Cardiac fibroblast (primary cell): ENCODE measurements around the gene RPIA.
"Not testable (repeated sequence)": the region's sequence is repeated elsewhere in the genome, so short reads cannot be mapped to it uniquely, and the experiment has no call there.

Experiments used
- DNase-seq, 2 donors: peaks; one replicate each; pipeline versions ENCODE4 v3.0.0 to v3.0.0-alpha.2; 2010; ENCODE audit warnings: low read depth in 2 of 2
- H3K4me3 ChIP-seq, 2 donors: replicated peaks in 1 of 2; 1 replicate in 1 of 2; 2 replicates in 1 of 2; pipeline ENCODE4 v1.5.1; 2011; ENCODE audit warnings: low read depth in 2 of 2, low read length in 2 of 2, mild to moderate bottlenecking in 2 of 2, moderate library complexity in 1 of 2
- CTCF ChIP-seq: IDR thresholded peaks from one replicate; pipeline ENCODE4 v1.5.1; 2011; ENCODE audit warnings: low read depth, mild to moderate bottlenecking, low read length, inconsistent platforms

The RPIA gene

DNA sequence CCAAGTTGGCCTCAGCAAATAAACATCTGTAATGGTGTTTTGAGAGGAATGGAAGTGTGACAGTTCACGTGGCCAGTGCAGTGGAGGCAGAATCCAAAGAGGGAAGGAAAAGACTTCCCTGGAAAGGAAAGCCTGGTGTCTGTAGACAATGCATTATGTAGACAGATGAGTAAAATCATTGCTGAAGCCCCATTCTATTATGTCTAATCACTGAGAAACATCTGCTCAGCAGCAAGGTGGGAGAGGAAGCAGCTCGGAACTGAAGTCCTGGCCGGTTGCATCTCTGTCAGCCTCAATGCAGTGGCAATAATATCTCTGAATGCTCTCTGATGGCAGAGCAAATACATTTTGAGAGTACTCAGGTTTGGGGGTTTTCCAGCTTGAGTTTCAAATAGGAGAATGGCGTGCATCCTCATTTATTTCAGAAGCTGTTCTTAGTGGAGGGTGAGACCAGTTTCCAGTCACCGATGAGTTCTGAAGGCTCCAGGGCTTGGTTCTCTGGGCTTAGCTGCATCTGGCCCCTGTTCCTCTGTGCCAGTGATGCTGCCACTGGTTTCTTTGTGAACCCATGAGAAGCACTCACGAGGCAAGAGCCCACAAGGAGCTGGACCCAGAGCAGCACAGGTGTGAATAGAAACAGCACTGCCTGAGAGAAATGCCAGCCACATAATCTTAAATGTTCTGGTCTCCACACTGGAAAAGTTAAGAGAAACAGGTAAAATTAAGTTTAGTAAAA lies 63.3 kb downstream of the RPIA start:
- H3K4me3 ChIP-seq: no peak overlapping the region
- no peak for TF ChIP-seq CTCF
- no peak for DNase-seq

- no peak for TF ChIP-seq CTCF
- no peak for DNase-seq
- no peak overlapping the region for H3K4me3 ChIP-seq
These were observed 64.4 kb downstream of the RPIA start for GRCh38 chr2:88755836-88756235.

DNA sequence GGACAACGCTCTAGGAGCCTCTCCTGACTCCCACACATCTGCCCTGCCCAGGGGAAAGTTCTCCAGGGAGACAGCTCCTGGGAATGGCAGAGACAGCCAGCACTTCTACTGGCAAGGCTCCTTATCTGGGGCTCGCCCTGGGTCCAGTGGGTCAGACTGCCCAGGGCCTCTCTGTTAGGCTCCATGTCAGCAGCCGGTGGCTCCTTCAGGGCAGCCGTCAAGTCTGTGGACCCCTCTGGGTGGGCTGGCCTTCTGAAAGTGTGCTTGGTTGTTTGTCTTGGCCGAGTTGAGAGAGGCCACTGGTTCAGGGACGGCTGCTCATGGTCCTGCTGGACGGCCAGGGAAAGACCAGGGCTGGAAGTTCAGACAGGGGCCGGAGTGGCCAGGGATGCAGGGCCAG lies 65.6 kb downstream of the RPIA start:
- DNase-seq: no peak

DNA sequence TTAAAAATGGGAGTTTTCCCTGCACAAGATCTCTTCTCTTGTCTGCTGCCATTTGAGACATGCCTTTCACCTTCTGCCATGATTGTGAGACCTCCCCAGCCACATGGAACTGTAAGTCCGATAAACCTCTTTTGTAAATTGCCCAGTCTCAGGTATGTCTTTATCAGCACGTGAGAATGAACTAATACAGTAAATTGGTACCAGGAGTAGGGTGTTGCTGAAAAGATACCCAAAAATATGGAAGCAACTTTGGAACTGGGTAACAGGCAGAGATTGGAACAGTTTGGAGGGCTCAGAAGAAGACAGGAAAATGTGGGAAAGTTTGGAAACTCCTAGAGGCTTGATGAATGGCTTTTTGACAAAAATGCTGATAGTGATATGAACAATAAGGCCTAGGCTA lies 67.2 kb downstream of the RPIA start:
- DNase-seq, H3K4me3 ChIP-seq: not testable (repeated sequence)

More for the DNA sequence above, 65.6 kb downstream of the RPIA start:
- no peak for TF ChIP-seq CTCF
- H3K4me3 ChIP-seq: no peak overlapping the region

- TF ChIP-seq CTCF: no peak
- H3K4me3 ChIP-seq: no peak overlapping the region
- DNase-seq: no peak
These were observed 69.5 kb downstream of the RPIA start for GRCh38 chr2:88760819-88761598.

- no peak for TF ChIP-seq CTCF
- no peak overlapping the region for H3K4me3 ChIP-seq
- no peak for DNase-seq
These were observed 72.8 kb downstream of the RPIA start for GRCh38 chr2:88764141-88764849.

DNA sequence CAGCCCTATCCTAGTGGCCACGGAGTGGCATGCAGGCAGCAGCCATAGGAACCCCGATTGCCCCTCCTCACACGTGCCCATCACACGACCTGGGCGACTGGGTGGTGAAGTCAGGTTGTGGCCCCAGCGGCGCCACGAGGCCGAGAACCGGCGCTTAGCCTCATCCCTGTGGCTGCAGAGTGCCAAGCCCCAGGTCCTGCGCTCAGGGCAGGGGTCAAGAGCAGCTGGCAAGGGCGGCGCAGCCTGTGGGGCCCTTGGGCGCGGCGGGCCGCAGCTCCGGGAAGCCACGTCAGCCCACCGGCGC lies 73.3 kb downstream of the RPIA start:
- DNase-seq: no peak
- no peak for TF ChIP-seq CTCF
- no peak overlapping the region for H3K4me3 ChIP-seq
